HG03575 (cell line): ENCODE results near the gene PLOD3.
"Not testable (repeated sequence)": the region's sequence is repeated elsewhere in the genome, so short reads cannot be mapped to it uniquely, and the experiment has no call there.

Experiments used
- ATAC-seq: cut with Tn5 transposase; IDR thresholded peaks from one replicate; pipeline ENCODE4 v1.9.1; 2021; ENCODE audit not compliant: unreplicated experiment, insufficient number of reproducible peaks, low FRiP score; ENCODE audit errors: extremely low read depth

PLOD3 gene

DNA sequence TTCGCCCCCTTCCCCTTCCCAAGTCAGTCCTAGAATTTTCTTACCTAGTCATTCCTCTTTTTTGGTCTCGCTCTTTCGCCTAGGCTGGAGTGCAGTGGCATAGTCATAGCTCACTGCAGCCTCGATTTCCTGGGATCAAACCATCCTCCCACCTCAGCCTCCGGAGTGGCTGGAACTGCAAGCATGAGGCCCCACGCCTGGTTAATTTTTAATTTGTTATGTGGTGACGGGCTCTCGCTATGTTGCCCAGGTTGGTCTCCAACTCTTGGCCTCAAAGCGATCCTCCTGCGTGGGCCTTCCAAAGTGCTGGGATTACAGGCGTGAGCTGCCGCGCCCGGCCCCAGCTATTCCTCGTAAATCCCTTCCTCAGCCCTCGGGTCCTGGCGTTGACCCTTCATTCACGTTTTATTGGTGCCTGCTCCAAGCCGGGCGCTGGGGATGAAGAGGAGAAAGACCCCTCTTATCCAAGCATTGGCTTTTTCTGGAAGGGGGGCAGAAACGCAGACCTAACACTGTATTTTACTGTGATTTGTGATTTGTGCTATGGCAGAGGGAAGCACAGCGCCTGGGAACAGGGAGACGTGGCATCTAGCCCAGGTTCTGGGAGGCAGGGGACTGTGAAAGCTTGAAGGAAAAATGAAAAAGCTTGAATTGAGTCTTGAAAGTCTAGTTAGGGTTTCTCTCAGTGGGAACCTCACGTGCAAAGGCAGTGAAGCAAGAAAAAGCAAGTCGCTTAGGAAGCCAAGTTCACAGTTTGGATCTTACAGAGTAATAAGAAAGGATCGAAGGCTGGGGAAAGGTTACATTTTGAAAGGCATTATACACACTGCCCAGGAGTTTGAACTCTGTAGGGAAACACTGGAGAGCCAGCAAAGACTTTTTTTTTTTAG, 1.1 kb upstream of the PLOD3 start:
- no peak for ATAC-seq

DNA sequence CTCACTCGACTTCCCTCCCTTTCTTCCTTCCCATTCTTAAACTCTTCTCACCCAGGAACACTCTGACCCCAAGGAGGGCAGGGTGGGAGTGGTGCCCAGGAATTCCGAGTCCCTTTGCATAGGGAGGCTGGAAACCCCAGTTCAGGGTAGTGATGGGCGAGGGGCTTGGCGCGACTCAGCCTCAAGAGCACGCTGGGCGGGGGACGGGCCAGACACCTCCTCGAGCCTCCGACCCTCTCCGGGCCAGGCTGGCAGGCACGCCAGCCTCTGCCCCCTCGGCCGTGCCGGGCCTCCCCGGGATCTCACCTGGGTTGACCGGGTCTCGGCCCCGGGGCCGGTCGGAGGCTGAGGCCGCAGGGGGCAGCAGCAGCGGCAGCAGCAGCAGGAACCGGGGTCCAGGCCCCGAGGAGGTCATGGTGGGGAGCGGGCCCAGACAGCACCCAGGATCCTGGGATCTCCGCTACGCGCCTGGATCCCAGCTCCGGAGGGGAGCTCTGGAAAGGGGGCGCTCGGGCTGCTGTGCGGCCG, 457 bp downstream of the PLOD3 start:
- ATAC-seq, result no peak

DNA sequence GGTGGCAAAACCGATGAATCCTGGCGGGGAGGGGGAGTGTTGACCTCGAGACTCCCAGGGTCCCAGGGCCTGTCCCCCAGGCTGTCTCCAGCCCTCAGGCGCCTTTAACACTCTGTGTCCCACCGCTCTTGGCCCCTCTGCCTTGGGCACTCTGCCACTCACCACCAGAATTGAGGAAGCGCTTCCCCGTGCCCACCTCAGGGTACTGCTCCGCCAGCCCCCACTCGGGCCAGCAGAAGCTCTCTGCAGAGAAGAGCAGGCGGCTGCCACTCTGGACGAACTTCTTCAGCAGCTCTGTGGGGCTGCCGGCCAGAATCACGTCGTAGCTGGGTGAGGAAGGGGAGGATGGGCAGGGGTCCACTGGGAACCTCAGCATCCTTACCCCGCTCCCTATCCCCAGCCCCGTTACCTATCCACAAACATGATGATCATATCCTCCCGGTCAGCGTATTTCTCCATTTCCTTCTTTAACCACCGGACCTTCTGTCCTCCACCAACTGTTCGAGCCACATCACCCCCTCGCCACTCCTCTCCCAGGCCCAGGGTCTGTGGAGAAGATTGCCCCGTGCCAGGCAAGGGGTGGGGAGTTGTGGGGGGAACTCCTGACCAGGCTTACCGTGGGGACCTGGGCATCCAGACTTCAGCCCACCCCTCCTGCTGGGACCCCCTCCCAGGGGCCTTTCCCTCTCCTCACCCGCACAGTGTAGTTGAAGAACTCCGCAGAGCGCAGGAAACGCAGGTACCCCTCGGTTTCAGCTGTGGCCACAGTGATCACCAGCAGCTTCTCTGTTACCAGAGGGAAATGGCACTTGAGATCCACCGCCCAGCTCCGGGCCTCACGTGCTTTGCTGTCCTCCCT, 1.2 kb downstream of the PLOD3 start:
- no peak for ATAC-seq

DNA sequence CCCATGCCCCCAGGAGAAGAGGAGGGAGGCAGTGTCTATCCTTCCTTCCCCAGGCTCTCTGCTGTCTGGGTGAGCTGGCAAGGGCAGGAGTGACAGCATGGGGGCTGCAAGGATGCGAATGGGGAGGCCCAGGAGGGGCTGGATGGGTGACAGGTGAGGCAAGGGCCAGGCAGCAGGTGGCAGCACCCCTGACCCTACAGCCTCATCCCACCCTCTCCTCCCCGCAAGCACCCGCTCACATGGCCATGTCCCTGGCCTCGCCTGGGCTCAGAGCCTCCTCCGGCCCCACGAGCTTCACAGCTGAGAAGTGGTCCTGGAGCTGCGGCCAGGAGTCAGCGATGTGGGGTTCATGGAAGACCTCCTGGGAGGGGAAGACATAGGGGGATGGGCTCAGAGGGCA, 5.4 kb downstream of the PLOD3 start:
- ATAC-seq, result no peak

DNA sequence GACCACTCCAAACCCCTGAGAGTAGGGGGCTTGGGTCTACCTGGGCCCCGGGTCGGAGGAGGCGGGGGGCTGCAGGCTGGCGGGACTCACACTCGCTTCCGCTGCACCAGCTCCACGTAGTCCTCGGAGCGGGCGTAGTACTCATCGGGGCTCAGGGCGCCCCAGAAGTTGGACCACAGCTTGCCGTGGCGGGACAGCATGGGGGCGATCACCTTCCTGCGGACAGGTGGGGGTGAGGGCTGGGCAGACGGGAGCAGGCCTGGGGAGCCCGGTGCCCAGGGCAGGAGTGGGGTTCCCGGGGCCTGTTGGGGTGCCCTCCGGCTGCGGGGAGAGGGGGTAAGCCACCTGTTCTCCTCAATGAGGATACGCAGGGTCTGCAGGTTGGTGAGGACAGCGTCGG, 5.9 kb downstream of the PLOD3 start:
- no peak for ATAC-seq

DNA sequence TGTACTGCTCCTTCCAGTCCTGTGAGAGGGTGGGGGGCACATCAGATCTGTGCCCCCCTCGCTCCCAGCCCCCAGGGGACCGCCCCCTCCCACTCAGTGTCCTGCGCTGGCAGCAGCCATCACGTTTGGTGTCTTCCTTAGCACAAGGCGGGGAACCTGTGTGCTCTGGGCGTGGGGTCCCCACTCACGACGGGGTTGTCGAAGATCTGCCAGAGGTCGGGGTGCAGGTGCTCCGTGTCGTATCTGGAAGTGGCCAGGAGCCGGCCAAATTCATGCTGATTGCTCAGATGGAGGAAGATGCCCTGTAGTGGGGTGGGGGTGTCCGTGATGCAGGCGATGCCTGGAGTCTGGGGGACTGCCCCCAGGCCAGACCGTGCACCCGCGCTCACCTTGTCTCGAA, 7.2 kb downstream of the PLOD3 start:
- no peak for ATAC-seq

DNA sequence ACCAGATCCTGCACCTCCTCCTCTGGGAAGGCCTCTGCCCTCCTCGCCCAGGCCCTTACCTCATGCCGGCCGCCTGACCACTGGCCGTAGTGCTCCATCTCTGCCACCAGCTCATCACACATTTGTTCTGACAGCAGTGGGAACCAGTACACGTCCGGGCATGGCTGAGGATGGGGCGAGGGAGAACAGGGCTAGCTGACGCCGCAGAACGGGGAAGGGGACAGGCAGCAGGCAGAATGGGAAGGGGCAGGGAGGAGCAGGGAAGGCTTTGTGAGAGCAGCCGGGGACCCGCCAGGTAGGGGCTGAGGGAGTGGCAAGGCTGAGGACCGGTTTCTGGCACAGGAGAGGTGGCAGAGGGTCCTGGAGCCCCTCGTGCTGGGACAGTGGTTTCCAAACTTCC, 8.6 kb downstream of the PLOD3 start:
- no peak for ATAC-seq

DNA sequence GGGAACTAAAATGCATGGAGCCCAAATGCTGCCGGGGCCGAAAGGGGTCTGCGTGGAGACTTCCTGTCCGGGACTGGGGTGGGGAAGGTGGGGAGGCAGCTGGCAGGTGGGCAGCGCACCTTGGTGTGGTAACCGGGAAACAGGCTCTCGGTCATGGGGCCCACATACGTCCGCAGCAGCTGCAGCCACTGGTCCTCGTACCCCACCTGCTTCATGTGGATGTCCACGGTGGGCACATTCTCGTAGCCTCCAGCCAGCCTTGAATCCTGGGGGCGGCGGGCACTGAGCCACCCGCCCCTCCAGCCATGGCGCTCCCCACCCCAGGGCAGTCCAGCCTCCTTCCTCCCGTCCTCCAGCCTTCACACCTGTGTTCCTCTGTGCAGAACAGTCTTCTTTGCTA, 9.9 kb downstream of the PLOD3 start:
- ATAC-seq, result no peak

DNA sequence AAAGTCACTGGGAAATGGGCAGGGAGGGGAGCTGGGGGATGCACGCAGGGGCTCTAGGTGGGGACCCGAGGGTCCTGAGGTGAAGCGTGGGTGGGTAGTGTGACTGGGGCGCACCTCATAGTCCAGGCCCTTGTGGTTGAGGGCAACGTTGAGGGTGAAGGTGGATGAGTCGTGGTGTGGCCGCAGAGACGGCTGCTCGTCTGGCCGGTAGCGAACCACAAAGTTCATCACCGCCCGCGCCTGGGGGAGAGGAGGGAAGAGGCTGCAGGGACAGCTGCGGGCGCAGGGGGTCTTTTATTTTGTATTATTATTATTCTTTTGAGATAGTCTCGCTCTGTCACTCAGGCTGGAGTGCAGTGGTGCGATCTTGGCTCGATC, 10.7 kb downstream of the PLOD3 start:
- no peak for ATAC-seq

DNA sequence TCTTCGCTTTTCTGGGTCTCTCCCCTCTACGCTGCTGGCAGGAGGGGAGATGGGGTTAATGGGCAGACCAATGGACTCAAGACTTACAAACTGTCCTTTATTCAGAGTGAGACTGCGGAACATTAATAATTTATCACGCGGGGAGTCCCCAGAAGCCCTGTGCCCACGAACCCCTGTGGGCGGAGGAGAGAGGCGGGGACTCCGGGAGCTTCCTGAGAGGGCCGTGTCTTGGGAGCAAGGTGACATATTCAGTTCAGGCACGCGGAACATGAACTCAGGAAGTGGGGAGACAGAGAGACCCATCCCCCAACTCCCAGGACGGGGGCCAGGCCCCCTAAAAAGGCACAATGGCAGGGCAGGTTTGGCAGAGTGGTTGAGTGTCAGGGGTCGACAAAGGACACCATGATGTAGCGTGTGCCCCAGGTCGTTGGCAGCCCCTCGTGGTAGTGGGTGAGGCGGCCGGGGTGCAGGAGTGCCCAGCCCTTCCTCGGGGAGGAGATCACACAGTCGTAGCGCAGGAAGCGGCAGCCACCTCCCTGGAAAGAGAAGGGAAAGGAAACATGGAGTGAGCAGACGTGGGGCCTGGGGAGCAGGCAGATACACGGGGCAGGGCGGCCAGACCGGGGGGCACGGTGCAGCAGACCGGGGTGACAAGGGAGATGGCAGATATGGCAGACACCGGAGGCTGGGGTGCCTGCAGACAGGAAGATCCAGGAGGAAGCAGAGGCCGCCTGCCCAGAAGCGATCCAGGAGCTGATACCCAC, 11.3 kb downstream of the PLOD3 start:
- ATAC-seq, result no peak

DNA sequence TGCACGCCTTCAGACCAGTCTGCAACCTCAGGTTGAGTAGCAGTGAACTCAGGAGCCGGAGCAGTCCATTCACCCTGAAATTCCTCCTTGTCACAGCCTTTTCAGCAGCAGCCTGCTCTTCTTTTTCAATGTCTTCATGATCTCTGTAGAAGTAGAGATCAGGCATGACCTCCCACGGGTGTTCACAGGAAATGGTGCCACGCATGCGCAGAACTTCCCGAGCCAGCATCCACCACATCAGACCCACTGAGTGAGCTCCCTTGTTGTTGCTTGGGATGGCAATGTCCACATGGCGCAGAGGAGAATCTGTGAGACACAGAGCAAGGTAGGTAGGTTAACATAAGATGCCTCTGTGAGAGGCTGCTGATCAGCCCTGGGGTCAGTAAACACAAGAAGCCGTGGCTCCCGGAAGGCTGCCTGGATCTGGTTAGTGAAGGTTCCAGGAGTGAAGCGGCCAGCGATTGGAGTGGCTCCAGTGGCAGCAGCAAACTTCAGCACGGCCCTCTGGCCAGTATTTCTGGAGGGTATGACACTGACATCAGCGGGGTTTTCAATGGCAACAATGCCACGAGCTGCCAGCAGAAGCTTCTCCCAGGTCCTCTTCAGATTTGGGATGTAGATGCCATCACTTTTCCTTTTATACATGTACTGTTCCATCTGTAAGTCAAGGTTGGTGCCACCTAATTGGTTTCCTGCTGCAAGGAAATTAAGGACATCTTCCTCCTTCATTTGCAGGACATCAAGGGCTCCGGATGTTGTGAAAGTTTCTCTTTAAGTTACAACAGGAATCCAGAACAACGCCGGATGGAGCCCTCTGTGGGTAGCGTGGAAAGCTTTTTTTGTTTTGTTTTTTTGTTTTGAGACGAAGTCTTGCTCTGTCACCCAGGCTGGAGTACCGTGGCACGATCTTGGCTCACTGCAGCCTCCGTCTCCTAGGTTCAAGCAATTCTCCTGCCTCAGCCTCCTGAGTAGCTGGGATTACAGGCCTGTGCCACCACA, 13.3 kb downstream of the PLOD3 start:
- ATAC-seq, result not testable (repeated sequence)

DNA sequence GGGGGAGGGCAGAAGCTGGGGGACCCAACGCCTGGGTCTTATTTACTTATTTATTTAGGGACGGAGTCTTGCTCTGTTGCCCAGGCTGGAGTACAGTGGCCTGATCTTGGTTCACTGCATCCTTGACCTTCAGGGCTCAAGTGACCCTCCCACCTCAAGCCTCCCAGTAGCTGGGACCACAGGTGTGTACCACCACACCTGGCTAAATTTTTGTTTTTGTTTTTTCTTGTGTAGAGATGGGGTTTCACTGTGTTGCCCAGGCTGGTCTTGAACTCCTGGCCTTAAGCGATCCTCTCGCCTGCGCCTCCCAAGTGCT, 14.8 kb downstream of the PLOD3 start:
- ATAC-seq, result no peak

DNA sequence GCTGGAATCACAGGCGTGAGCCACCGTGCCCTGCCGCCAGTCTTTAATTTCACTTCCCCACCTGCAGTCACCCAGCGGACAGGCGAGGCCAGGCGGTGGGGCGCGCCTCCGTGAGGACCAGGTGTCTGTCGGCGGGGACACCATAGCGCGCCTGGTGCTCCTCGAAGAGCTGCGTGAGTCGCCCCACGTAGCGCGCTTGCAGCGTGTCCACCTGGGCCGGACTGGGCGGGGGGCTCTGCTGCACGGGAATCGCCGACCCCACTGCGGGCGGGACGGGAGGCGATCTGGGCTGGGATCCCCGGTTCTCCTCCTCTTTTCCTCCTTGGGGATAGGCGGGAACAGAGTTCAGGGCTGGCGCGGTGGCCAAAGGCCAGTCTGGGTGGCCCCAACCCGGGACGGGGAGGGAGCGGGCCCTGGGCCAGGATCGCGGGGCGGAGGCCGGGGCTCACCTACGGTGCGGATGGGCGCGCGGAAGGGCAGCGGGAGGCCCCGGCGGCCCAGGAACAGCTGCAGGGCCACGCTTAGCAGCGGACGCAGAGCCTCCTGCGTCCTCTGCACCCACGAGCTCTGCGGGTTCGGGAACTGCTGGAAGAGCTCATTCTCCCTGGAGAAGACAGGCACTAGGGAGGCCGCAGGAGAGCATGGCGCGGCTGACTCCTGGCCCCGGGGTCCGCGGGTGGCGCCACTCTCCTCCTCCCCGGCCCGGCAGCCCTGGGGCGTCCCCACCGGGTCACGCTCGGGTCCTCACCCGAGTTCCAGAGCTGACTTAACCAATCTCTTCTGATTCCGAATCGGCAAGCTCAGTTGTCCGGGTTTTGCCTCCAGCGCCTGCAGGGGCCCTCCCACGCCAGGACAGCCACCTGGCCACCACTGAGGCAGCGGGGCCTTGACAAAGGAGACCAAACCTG, 15.4 kb downstream of the PLOD3 start:
- ATAC-seq, result no peak

DNA sequence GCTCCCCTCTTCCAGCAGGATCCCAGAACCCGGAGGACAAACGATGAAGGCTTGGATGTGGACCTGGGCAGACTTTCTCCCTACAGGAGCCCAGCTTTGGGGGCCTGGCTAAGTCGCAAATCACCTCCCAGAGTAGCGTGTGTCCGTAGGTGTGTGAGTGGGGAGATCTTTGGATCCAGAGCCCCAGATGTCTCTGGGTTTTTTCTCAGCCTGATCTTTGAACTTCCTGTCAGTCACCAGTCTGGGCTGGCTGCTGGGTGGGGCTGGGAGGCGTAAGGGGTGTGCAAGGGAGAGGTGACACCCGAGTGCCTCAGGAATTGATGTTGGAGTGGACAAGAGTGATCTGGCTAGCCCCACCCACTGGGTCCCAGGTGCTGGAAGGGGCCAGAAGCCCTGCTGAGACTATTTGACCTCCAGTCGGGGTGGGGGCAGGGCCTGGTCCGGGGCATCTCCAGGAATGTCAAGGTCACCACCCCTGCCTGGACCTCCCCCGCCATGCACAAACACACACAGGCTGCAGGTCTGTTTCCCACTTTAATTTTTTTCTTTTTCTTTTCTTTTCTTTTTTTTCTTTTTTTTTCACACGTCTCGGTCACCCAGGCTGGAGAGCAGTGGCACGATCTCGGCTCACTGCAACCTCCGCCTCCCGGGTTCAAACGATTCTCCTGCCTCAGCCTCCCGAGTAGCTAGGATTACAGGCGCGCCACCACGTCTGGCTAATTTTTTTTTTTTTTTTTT, 16.4 kb downstream of the PLOD3 start, which contains the start of gene MOGAT3:
Gene MOGAT3 (minus strand): TSS at position 175 of the 738 bp plus-strand sequence. CDS start 182 bp downstream, outside the sequence.
- no peak for ATAC-seq

DNA sequence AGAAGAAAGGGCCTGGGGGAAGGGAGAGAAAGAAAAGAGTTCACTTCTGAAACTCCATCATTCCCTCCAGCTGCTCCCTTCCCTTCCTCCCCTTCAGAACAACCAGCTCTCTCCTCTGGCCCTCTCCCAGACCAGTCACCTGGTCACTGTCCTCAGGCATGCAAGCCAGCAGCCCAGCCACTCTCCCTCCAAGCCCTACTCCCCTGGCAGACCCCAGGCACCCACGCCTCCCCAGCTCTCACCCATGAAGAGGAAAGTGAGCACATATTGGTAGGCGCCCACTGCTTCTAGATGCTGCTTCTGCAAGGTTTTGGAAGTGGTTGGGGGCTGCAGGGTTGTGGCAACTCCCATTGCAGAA, 16.9 kb downstream of the PLOD3 start:
- ATAC-seq, result no peak

DNA sequence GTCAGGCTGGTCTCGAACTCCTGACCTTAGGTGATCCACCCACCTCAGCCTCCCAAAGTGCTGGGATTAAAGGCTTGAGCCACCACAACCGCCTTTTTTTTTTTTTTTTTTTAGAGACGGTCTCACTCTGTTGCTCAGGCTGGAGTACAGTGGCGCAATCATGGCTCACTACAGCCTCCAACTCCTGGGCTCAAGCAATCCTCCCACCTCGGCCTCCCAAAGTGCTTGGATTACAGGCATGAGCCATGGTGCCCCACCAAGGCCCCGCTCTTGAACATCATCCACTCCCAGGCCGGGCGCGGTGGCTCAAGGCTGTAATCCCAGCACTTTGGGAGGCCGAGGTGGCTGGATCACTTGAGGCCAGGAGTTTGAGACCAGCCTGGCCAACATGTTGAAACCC, 17.9 kb downstream of the PLOD3 start:
- ATAC-seq, result not testable (repeated sequence)

DNA sequence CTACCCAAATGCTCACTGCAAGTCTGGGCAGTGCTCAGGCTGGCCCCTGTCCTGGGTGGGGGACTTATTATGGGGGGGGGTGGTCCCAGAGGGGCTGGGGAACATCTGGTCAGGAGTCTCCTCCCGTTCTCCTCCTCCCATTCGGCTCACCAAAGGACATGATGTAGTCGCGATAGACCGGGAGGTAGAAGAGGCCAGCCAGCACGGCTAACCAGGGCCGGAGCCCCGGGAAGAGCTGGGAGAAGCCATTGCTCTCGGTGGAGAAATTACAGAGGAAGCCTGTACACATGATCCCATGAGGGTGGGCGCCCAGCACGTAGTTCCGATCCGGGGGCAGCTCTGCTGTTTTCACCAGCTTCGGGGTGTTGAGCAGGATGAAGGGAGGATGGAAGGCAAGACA, 18.9 kb downstream of the PLOD3 start:
- no peak for ATAC-seq
